HG03442 (cell line): Measurements from ENCODE around the gene EFCAB6.

Experiments used
- ATAC-seq: cut with Tn5 transposase; IDR thresholded peaks from one replicate; pipeline ENCODE4 v1.9.1; 2021; ENCODE audit warnings: mild to moderate bottlenecking, moderate library complexity; ENCODE audit not compliant: unreplicated experiment

Gene EFCAB6

GRCh38 chr22:43848366-43849171, 36.5 kb upstream of the EFCAB6 start:
- ATAC-seq, result no peak

- ATAC-seq, result no peak
These were observed 35.5 kb upstream of the EFCAB6 start for GRCh38 chr22:43847376-43848289.

- ATAC-seq, result no peak
These were observed 34.9 kb upstream of the EFCAB6 start for GRCh38 chr22:43846966-43847365.

GRCh38 chr22:43845981-43846380, 33.9 kb upstream of the EFCAB6 start:
- ATAC-seq, result no peak

- no peak for ATAC-seq
These were observed 32.7 kb upstream of the EFCAB6 start for GRCh38 chr22:43844560-43845545.

GRCh38 chr22:43843783-43844530, 31.9 kb upstream of the EFCAB6 start:
- no peak for ATAC-seq

GRCh38 chr22:43841742-43842141, 29.6 kb upstream of the EFCAB6 start:
- no peak for ATAC-seq

GRCh38 chr22:43840851-43841250, 28.7 kb upstream of the EFCAB6 start:
- no peak for ATAC-seq

- no peak for ATAC-seq
These were observed 28.3 kb upstream of the EFCAB6 start for GRCh38 chr22:43840431-43840830.

- ATAC-seq, result no peak
These were observed 27.7 kb upstream of the EFCAB6 start for GRCh38 chr22:43839781-43840180.

GRCh38 chr22:43838571-43839307, 26.6 kb upstream of the EFCAB6 start:
- ATAC-seq, result no peak

- ATAC-seq, result no peak
These were observed 26.1 kb upstream of the EFCAB6 start for GRCh38 chr22:43838161-43838560.

GRCh38 chr22:43837666-43838065, 25.6 kb upstream of the EFCAB6 start:
- ATAC-seq, result no peak

GRCh38 chr22:43835736-43836135, 23.6 kb upstream of the EFCAB6 start:
- no peak for ATAC-seq

GRCh38 chr22:43835166-43835565, 23.1 kb upstream of the EFCAB6 start:
- no peak for ATAC-seq

GRCh38 chr22:43833286-43834240, 21.5 kb upstream of the EFCAB6 start:
- no peak for ATAC-seq

GRCh38 chr22:43832393-43833265, 20.5 kb upstream of the EFCAB6 start:
- no peak for ATAC-seq
